H1 (cell line): ENCODE measurements around the gene ABHD15.

ENCODE experiments used
- CTCF ChIP-seq, 3 experiments: IDR thresholded peaks; 1 replicate in 2 of 3; 2 replicates in 1 of 3; pipeline versions ENCODE4 v1.5.1 to v1.6.1; 2011; ENCODE audit warnings: low read length in 3 of 3, mild to moderate bottlenecking in 3 of 3, inconsistent platforms in 2 of 3, low read depth in 1 of 3, moderate library complexity in 1 of 3; ENCODE audit not compliant: insufficient read depth in 1 of 3; ENCODE audit errors: control extremely low read depth in 1 of 3
- EGR1 ChIP-seq: IDR thresholded peaks from 2 replicates; pipeline ENCODE4 v1.6.1; 2011; ENCODE audit warnings: low read depth, low read length, borderline replicate concordance
- EZH2 ChIP-seq: fragments of 200-600 bp; sonication (generic); IDR thresholded peaks from 2 replicates; pipeline ENCODE4 v1.7.1; 2012; ENCODE audit warnings: low read depth, mild to moderate bottlenecking, moderate library complexity, low read length, inconsistent platforms; ENCODE audit not compliant: severe bottlenecking
- KDM1A ChIP-seq: fragments of 200-600, 300-600 bp; sonication (generic); IDR thresholded peaks from 2 replicates; pipeline ENCODE4 v1.7.1; 2016; ENCODE audit warnings: mild to moderate bottlenecking, low read length, borderline replicate concordance
- POLR2AphosphoS5 ChIP-seq: IDR thresholded peaks from 2 replicates; pipeline ENCODE4 v1.6.1; 2011; ENCODE audit warnings: low read depth, low read length
- RNF2 ChIP-seq: fragments of 200-900, 300-1000 bp; sonication (generic); IDR thresholded peaks from 2 replicates; pipeline ENCODE4 v1.7.1; 2016; ENCODE audit warnings: borderline replicate concordance, low read depth, mild to moderate bottlenecking, antibody characterized with exemption, low read length; ENCODE audit not compliant: poor library complexity, severe bottlenecking; ENCODE audit errors: missing control alignments
- TF ChIP-seq, protein P1 (sequence below): IDR thresholded peaks from 2 replicates; pipeline ENCODE4 v1.6.1; 2011; ENCODE audit warnings: low read length, improper control_type of control experiment

DNA sequence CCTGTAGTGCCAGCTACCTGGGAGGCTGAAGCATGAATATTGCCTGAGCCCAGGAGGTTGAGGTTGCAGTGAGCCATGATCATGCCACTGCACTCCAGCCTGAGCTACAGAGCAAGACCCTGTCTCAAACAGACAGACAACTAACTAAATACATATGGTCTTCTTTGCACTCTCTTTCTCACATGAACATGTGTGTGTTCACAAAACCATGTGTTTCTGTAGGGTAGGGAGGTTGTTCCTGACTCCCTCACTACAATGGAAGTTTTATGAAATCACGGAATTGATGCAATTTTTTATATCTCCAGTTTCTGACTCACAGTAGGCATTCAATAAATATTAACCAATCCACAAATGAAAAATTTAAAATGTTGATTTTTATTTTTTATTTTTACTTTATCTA lies 48.5 kb downstream of the ABHD15 start:
- TF ChIP-seq EGR1 (no peak), CTCF (IDR thresholded peaks at IDR 0.05; ENCODE audit: control extremely low read depth in 1 of 3, insufficient read depth in 1 of 3, low read depth in 1 of 3, low read length in 3 of 3) (no peak), EZH2 (no peak), POLR2AphosphoS5 (no peak), KDM1A (no peak), RNF2 (no peak)
- TF ChIP-seq, protein P1, sequence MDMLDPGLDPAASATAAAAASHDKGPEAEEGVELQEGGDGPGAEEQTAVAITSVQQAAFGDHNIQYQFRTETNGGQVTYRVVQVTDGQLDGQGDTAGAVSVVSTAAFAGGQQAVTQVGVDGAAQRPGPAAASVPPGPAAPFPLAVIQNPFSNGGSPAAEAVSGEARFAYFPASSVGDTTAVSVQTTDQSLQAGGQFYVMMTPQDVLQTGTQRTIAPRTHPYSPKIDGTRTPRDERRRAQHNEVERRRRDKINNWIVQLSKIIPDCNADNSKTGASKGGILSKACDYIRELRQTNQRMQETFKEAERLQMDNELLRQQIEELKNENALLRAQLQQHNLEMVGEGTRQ, result no peak
